GM12878 (cell line): ENCODE results near the gene PODN.

Experiments
- BRCA1 ChIP-seq: IDR thresholded peaks from 2 replicates; pipeline ENCODE4 v1.6.1; 2011; ENCODE audit warnings: low read depth, low read length, improper control_type of control experiment
- CHD2 ChIP-seq: IDR thresholded peaks from 2 replicates; pipeline ENCODE4 v1.6.1; 2011; ENCODE audit warnings: low read depth, low read length, improper control_type of control experiment, borderline replicate concordance
- KAT2A ChIP-seq: conservative IDR thresholded peaks from 2 replicates; pipeline ENCODE4 v1.6.1; 2011; ENCODE audit warnings: low read depth, low read length; ENCODE audit not compliant: control insufficient read depth
- POLR2A ChIP-seq: IDR thresholded peaks from 2 replicates; pipeline ENCODE4 v1.6.1; 2011; ENCODE audit warnings: low read depth, mild to moderate bottlenecking, low read length
- SRF ChIP-seq, 2 experiments: IDR thresholded peaks; 2 replicates each; pipeline ENCODE4 v1.6.1; 2011; ENCODE audit warnings: low read depth in 2 of 2, low read length in 2 of 2, mild to moderate bottlenecking in 1 of 2, moderate library complexity in 1 of 2

DNA sequence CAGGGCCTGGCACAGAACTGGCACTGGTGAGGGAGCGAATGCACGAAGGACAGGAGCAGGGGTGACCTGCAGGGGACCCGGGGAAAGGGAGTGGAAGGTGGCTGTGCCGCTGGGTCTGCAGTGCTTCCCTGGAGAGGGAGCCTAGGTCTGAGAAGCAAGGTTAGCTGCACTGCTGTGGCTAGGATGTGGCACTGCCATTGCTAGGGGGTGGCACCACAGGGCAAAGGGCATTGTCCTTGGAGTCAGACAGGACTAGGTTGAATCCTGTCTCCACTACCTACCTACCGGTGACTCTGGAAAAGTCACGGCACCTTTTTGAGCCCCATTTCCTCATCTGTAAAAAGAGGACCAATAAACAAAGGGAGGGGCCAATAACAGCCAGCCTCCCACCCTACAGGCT lies 52.1 kb downstream of the PODN start:
- TF ChIP-seq KAT2A = no peak
- no peak for TF ChIP-seq BRCA1
- TF ChIP-seq CHD2 = no peak
- no peak for TF ChIP-seq SRF (IDR thresholded peaks at IDR 0.05; ENCODE audit: low read depth in 2 of 2, low read length in 2 of 2)
- TF ChIP-seq POLR2A = no peak
